Measurements from ENCODE around the gene PRPF38B.

DNA sequence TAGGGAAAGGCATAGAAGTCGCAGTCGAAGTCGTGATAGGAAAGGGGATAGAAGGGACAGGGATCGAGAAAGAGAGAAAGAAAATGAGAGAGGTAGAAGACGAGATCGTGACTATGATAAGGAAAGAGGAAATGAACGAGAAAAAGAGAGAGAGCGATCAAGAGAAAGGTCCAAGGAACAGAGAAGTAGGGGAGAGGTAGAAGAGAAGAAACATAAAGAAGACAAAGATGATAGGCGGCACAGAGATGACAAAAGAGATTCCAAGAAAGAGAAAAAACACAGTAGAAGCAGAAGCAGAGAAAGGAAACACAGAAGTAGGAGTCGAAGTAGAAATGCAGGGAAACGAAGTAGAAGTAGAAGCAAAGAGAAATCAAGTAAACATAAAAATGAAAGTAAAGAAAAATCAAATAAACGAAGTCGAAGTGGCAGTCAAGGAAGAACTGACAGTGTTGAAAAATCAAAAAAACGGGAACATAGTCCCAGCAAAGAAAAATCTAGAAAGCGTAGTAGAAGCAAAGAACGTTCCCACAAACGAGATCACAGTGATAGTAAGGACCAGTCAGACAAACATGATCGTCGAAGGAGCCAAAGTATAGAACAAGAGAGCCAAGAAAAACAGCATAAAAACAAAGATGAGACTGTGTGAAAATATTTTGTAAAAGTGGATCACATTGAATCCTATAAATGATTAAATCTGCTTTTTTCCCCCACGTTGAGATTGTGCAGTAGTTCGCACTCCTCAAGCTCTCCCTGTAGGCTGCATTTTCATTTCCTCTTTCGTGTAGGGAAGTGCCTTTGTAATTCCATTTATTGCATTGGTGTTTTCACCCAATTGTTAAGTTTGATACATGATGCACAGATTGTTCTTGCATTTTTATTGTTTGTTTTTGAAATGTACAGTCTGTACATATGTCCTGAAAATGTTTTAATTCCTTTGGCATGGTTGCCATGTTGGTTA, 7.5 kb downstream of the PRPF38B start:
- TF ChIP-seq, protein P1, sequence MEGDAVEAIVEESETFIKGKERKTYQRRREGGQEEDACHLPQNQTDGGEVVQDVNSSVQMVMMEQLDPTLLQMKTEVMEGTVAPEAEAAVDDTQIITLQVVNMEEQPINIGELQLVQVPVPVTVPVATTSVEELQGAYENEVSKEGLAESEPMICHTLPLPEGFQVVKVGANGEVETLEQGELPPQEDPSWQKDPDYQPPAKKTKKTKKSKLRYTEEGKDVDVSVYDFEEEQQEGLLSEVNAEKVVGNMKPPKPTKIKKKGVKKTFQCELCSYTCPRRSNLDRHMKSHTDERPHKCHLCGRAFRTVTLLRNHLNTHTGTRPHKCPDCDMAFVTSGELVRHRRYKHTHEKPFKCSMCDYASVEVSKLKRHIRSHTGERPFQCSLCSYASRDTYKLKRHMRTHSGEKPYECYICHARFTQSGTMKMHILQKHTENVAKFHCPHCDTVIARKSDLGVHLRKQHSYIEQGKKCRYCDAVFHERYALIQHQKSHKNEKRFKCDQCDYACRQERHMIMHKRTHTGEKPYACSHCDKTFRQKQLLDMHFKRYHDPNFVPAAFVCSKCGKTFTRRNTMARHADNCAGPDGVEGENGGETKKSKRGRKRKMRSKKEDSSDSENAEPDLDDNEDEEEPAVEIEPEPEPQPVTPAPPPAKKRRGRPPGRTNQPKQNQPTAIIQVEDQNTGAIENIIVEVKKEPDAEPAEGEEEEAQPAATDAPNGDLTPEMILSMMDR (conservative IDR thresholded peaks at IDR 0.05; ENCODE audit: low read depth, low read length) = no peak
- TF ChIP-seq POLR2A (IDR thresholded peaks at IDR 0.05; ENCODE audit: low read depth, low read length) (no peak), RFX5 (IDR thresholded peaks at IDR 0.05; ENCODE audit: low read depth, low read length) (no peak)

Measured in IMR-90 (cell line).